COLO829 (cell line): ENCODE measurements around the gene NRL.

Experiments
- DNase-seq: peaks from one replicate; pipeline ENCODE4 v3.0.0; 2012; ENCODE audit warnings: low spot score

The NRL gene

GRCh38 chr14:24144451-24144850 lies 29.7 kb upstream of the NRL start:
- no peak for DNase-seq

- no peak for DNase-seq
Measured at GRCh38 chr14:24143511-24143910, 28.8 kb upstream of the NRL start.

DNA sequence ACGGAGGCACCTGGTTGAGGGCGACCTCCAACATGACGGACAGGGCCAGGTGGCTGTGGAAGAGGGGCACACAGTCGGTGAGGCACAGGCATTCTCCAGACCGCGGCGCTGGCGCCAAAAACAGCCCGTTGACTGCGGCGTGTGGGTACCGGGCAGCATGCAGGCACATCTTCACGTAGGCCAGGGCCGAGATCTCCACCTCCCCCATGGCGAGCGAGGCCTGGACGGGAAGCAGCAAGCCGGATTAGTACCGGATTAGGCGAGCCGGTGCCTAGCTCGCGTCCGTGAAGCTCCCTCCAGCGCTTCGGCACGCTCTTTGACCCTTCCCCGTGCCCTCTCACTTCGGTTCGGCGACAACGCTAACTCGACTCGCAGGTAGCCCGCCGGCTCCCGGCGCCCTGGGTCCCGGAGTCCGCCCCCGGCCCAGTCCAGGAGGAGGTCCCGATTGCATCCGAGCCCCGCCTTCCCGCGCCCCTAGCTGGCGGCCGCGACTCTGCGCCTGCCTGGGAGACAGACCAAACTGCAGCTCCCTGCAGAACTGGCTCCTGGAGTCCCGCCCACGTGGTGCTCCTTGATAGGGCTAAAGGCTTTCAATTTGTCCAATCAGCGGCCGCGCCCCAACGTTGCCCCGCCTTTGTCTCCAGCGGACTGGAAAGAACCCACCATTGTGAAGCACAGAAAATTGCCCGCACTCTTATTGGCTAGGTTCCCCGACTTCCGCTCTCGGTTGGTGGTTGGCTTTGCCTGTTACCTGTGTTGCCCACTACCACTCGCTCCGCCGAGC lies 26.5 kb upstream of the NRL start, which contains the start of gene EMC9:
EMC9 (minus strand) TSS at position 495 of the 784 bp plus-strand sequence; CDS start at position 208, 287 bp downstream.
- peak; percentile 99 for DNase-seq

DNA sequence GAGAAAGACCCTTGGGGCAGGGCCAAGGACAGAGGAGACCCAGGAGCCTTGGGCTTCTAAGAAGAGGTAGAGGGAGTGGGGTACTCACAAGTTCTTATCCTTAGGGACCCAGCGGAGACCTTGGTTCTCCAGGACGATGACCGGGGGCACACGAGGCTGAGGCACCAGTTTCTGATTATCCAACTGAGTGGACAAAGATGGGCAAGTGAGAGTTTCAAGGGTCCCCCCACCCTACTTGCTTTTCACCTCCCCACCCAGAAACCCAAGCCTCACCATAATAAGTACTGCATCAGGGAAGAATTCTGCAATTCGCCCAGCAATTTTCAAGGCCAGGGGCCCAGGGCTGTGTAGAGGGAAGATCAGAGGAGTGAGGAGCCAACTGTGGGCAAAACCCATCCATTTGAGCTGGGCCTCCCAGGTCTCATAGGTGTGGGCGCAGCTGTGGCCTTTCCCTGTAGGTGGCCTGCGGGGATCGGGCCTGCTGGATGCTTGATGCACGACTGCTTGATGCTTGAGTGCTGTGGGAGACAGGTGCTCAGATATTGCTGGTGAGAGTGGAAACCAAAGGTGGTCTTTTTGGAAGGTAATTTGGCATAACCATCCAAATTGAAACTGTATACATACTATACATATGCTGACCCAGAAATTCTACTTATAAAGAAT lies 24.7 kb upstream of the NRL start:
- DNase-seq = no peak

DNA sequence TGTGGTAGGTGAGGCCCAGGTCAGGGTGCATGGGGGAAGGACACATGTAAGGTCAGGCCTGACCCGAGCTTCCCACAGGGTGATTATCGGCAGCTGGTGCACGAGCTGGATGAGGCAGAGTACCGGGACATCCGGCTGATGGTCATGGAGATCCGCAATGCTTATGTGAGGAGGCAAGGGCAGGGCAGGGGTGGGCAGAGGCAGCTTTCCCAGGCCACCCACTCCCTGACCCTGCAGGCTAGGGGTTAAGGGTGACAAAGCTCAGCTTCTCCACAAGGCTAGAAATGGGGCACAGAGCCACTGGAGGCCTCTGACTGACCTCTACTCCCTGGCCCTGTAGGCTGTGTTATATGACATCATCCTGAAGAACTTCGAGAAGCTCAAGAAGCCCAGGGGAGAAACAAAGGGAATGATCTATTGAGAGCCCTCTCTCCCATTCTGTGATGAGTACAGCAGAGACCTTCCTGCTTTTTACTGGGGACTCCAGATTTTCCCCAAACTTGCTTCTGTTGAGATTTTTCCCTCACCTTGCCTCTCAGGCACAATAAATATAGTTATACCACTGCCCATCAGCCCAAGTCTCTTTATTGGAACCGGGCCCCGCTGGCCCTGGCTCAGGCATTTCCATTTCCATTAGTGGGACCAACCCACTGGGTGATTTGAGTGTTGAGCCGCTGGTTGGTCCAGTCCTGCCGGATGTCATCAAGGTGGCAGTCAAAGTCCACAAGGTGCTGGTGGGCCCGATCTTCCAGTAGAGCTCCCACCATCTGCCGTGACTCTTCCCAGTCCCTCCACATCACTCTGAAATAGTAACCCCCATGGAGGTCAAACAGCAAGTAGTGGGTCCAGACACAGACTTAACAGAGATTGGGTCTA lies 23.9 kb upstream of the NRL start:
- DNase-seq = no peak

GRCh38 chr14:24137529-24138395 lies 23.0 kb upstream of the NRL start:
- DNase-seq = no peak

DNA sequence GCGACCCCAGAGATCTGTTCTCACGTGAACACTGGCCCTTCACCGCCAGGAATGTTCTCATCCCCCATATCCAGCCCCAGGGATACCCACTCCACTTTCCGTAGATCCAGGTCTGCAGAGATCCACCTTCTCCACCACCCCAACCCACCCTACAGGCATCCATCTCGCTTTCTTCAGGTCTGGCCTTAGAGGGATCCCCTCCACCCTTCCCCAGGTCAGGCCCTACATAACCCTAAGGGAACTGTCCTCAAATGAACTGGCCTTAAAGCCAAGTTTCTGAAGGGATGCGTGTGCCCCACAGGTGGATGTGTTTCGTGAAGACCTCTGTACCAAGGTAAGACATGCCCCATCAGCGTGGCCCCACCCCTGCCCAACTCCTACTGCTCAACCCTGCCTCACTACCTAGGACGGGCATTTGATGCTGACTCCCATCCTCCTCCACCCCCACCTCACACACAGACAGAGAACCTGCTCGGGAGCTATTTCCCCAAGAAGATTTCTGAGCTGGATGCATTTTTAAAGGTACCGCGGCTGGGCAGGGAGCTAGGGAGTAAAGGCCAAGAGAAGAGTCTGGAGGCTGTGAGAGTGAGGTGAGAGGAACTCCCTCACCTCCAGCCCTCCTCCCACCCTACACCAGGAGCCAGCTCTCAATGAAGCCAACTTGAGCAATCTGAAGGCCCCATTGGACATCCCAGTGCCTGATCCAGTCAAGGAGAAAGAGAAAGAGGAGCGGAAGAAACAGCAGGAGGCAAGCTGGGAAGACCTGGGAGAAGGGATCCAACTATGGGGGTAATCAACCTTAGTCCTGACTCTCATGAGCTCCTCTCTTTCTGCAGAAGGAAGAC lies 22.2 kb upstream of the NRL start:
- no peak for DNase-seq

DNA sequence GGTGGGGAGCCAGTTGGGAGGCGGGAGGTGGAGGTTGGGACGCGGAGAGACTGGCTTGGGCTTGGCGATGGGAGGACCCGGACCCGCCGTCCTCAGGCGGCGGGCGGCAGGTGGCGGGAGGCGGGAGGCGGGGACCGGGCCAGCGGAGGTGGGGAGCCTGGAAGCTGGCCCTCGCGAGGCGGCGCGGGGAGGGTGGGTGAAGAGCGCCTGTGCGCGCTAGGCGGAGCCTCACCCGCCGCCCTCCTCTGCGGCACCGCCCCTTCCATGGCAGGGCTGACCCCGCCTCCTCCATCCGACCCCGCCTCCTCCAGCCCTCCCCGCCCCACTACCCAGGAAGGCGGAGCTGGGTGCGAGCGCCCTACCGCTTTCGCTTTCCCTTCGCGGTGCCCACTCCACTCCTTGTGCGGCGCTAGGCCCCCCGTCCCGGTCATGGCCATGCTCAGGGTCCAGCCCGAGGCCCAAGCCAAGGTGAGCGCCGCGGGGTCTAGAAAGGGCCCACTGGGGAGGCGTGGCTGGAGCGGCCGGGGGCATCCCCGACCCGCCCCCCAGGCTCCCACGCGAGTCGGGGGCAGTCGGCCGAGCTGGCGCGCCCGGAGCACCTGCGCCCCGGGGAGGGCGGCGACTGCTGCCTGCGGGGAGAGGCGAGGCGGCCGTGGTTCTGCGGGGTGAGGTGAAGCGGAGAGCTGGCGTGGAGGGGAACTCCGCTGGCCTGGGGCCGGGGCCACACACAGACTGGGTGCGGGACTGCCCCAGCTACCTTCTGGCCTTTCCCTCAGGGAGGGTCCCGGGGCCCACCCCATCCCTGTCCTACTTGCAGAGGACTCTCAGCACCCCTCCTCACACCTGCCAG lies 21.3 kb upstream of the NRL start, which contains the start of gene PSME1:
PSME1 (plus strand) TSS at position 361 of the 850 bp plus-strand sequence; CDS start at position 430, 69 bp downstream.
- peak; percentile 91 for DNase-seq

DNA sequence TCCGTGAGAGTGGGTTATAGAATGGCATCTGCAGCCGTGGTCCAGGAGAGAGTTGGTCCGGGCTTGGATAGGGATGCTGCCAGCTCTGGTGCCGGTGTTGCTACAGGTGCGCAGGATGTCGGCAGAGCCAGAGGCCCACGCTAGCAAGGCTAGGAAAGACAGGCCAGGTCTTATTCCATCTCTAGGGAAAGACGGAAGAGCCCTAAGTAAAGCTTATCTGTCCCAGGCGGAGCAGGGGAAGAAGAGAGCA lies 20.8 kb upstream of the NRL start:
- DNase-seq = no peak

- no peak for DNase-seq
Measured at GRCh38 chr14:24133735-24134134, 19.0 kb upstream of the NRL start.

GRCh38 chr14:24132976-24133375 lies 18.2 kb upstream of the NRL start:
- DNase-seq = no peak

GRCh38 chr14:24132061-24132685 lies 17.4 kb upstream of the NRL start:
- DNase-seq = no peak

DNA sequence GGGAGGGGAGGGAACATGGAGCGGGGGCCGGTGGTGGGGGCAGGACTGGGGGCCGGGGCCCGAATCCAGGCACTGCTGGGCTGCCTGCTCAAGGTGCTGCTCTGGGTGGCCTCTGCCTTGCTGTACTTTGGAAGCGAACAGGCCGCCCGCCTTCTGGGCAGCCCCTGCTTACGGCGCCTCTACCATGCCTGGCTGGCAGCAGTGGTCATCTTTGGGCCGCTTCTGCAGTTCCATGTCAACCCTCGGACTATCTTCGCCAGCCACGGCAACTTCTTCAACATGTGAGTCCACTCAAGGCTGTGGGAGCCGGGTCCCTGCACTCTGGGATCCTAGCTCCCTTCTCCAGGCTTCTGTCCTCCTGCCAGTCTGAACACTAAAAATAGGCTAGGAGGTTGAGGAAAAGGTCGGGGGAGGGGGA lies 16.8 kb upstream of the NRL start:
- no peak for DNase-seq

DNA sequence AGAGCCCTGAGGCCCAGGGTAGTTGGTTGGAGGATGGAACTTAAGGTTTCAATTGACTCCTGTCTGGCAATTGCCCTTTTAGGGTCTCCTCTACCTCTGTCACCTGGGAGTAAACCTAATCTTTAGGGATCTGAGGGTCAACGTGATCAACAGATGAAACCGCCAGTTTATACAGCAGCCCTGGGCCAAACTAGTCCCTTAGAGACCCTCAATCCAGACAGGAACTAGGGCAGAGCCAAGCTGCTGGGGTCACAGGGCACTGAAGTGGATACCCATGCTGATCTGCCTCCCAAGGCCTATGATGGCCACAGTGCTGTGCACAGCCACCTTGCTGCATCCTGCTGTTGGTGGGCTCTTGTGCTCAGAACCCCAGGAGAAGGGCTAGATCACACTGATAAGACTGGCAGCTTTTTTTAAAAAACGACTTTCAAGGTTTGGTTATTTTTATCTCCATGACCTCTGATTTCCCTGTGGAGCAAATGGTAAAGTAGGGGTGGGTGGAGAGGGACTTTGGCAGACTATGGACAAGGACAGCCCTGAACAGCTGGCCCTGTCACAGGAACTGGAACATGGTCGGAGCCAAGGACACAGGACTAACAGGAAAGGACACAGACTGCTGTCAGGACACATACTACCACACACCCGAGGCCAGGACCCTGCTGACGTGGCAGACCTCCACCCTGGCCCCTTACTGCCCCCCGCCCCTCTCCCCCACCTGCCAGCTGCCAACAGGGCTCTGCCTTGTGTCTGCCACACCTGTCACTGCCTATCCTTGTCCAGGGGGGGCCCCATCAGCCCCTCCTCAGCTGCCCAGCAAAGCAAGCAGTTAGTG lies 16.2 kb upstream of the NRL start:
- no peak for DNase-seq

- DNase-seq = no peak
Measured at GRCh38 chr14:24130380-24130716, 15.6 kb upstream of the NRL start, which contains the start of gene FITM1. FITM1 (plus strand) TSS chr14:24130659; CDS start chr14:24131564, 905 bp downstream.

- no peak for DNase-seq
Measured at GRCh38 chr14:24129410-24129998, 14.8 kb upstream of the NRL start.

- DNase-seq = no peak
Measured at GRCh38 chr14:24127673-24128072, 12.9 kb upstream of the NRL start.

DNA sequence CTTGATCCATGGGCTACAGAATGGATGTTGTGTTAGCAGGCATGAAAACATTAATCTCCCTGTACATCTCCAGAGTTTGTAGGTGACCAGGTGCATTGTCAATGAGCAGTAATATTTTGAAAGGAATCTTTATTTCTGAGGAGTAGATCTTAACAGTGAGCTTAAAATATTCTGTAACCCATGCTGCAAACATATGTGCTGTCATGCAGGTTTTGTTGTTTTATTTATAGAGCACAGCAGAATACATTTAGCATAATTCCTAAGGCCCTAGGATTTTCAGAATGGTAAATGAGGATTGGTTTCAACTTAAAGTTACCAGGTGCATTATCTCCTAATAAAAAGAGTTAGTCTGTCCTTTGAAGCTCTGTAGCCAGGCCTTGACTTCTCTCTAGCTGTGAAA lies 12.2 kb upstream of the NRL start:
- DNase-seq = no peak
